ENCODE measurements around the gene SHANK3.
A peak's percentile ranks its signal among the peaks of the same experiment; 100 is the strongest.

The SHANK3 gene

GRCh38 chr22:50684986-50685385 lies 12.4 kb downstream of the SHANK3 start:
- Histone ChIP-seq H3K36me3 (ENCODE audit: control insufficient read depth in 4 of 4, insufficient read depth in 4 of 4, low read length in 3 of 4) (peaks cover 0 to 52% (median 41%) of the 10 kb centered on the region in 4 experiments), H3K27ac (ENCODE audit: insufficient read depth in 1 of 2, low read depth in 1 of 2, low read length in 2 of 2, poor library complexity in 1 of 2, severe bottlenecking in 2 of 2) (no peak overlapping the region), H3K4me1 (ENCODE audit: control extremely low read depth in 1 of 4, control insufficient read depth in 4 of 4, insufficient read depth in 4 of 4, low read length in 3 of 4) (peaks cover 0 to 23% (median 16%) of the 10 kb centered on the region in 4 experiments), H3K4me3 (ENCODE audit: control insufficient read depth in 1 of 7, extremely low read depth in 1 of 7, insufficient read depth in 4 of 7, low read depth in 2 of 7, low read length in 6 of 7) (no peak overlapping the region), H3K9me3 (ENCODE audit: control extremely low read depth in 1 of 5, control insufficient read depth in 4 of 5, insufficient read depth in 2 of 5, low read depth in 1 of 5, low read length in 4 of 5) (peaks cover 0 to 3% (median 0%) of the 10 kb centered on the region in 5 experiments), H3K27me3 (replicated peaks in 2 of 5; ENCODE audit: control insufficient read depth in 4 of 5, insufficient read depth in 5 of 5, low read length in 4 of 5) (no peaks in the 10 kb centered on the region)
- WGBS (ENCODE audit: insufficient coverage) = 87% methylated on average over 7 of the region's 10 CpGs
- CTCF ChIA-PET = interaction anchor here (0.7 to 1.1 kb wide), 2 partner anchors 12 to 43 kb away, joined by 4 read pairs; partner anchors contain the start of gene SHANK3
- DNase-seq = no peak
- POLR2A ChIA-PET = no interaction called here

- Histone ChIP-seq H3K4me1 (ENCODE audit: control extremely low read depth in 1 of 4, control insufficient read depth in 4 of 4, insufficient read depth in 4 of 4, low read length in 3 of 4) (peaks cover 0 to 36% (median 19%) of the 10 kb centered on the region in 4 experiments), H3K4me3 (ENCODE audit: control insufficient read depth in 1 of 7, extremely low read depth in 1 of 7, insufficient read depth in 4 of 7, low read depth in 2 of 7, low read length in 6 of 7) (peak overlapping the region in 2 of 7 experiments; percentile 32 to 34), H3K27me3 (replicated peaks in 2 of 5; ENCODE audit: control insufficient read depth in 4 of 5, insufficient read depth in 5 of 5, low read length in 4 of 5) (no peaks in the 10 kb centered on the region), H3K36me3 (ENCODE audit: control insufficient read depth in 4 of 4, insufficient read depth in 4 of 4, low read length in 3 of 4) (peaks cover 0 to 46% (median 39%) of the 10 kb centered on the region in 4 experiments), H3K27ac (ENCODE audit: insufficient read depth in 1 of 2, low read depth in 1 of 2, low read length in 2 of 2, poor library complexity in 1 of 2, severe bottlenecking in 2 of 2) (peak overlapping the region in 1 of 2 experiments; percentile 66), H3K9me3 (ENCODE audit: control extremely low read depth in 1 of 5, control insufficient read depth in 4 of 5, insufficient read depth in 2 of 5, low read depth in 1 of 5, low read length in 4 of 5) (peaks cover 0 to 3% (median 0%) of the 10 kb centered on the region in 5 experiments)
- POLR2A ChIA-PET = no interaction called here
- 62% methylated on average over 8 of the region's 9 CpGs for WGBS (ENCODE audit: insufficient coverage)
- CTCF ChIA-PET = interaction anchor here (0.9 to 1.0 kb wide), 2 partner anchors 10 to 15 kb away, joined by 3 to 4 read pairs; no protein-coding TSS in a partner anchor
- no peak for DNase-seq
Observed at GRCh38 chr22:50686794-50687193, 14.2 kb downstream of the SHANK3 start.

DNA sequence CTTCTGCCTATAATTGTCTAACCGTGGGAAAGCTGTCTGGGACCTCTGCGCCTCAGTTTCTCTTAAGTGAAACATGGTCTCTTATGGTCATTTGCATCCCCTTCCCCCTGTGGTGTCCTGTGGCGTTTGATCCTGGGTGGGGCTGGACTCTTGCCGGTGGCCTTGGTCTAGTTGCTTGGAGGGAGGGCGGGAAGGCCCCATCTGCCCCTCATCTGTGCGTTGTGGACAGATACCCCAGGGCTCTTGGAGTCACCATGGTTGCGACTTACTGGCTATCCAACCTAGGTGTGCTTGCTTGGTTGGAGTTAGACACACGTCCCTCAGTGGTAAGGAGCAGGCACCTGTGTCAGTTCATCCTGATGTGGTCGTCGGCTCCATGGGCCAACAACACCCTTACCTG lies 15.2 kb downstream of the SHANK3 start:
- ChIA-PET CTCF (interaction anchor here (1.0 kb wide), 1 partner anchor 14 kb away, joined by 4 read pairs; no protein-coding TSS in a partner anchor), POLR2A (interaction anchor here (0.6 to 0.7 kb wide), 2 partner anchors 32 to 55 kb away, joined by 3 read pairs; no protein-coding TSS in a partner anchor)
- peaks cover 0 to 42% (median 20%) of the 10 kb centered on the region in 4 experiments for H3K4me1 ChIP-seq (ENCODE audit: control extremely low read depth in 1 of 4, control insufficient read depth in 4 of 4, insufficient read depth in 4 of 4, low read length in 3 of 4)
- WGBS (ENCODE audit: insufficient coverage) = 95% methylated on average over 7 of the region's 10 CpGs
- peaks cover 0 to 3% (median 0%) of the 10 kb centered on the region in 5 experiments for H3K9me3 ChIP-seq (ENCODE audit: control extremely low read depth in 1 of 5, control insufficient read depth in 4 of 5, insufficient read depth in 2 of 5, low read depth in 1 of 5, low read length in 4 of 5)
- peaks cover 0 to 46% (median 37%) of the 10 kb centered on the region in 4 experiments for H3K36me3 ChIP-seq (ENCODE audit: control insufficient read depth in 4 of 4, insufficient read depth in 4 of 4, low read length in 3 of 4)
- H3K27me3 ChIP-seq (replicated peaks in 2 of 5; ENCODE audit: control insufficient read depth in 4 of 5, insufficient read depth in 5 of 5, low read length in 4 of 5) = no peaks in the 10 kb centered on the region
- H3K4me3 ChIP-seq (ENCODE audit: control insufficient read depth in 1 of 7, extremely low read depth in 1 of 7, insufficient read depth in 4 of 7, low read depth in 2 of 7, low read length in 6 of 7) = no peak overlapping the region
- no peak for DNase-seq
- H3K27ac ChIP-seq (ENCODE audit: insufficient read depth in 1 of 2, low read depth in 1 of 2, low read length in 2 of 2, poor library complexity in 1 of 2, severe bottlenecking in 2 of 2) = no peak overlapping the region

GRCh38 chr22:50688448-50688847 lies 15.8 kb downstream of the SHANK3 start:
- peaks cover 0 to 3% (median 0%) of the 10 kb centered on the region in 5 experiments for H3K9me3 ChIP-seq (ENCODE audit: control extremely low read depth in 1 of 5, control insufficient read depth in 4 of 5, insufficient read depth in 2 of 5, low read depth in 1 of 5, low read length in 4 of 5)
- H3K36me3 ChIP-seq (ENCODE audit: control insufficient read depth in 4 of 4, insufficient read depth in 4 of 4, low read length in 3 of 4) = peaks cover 0 to 45% (median 33%) of the 10 kb centered on the region in 4 experiments
- peaks cover 0 to 42% (median 20%) of the 10 kb centered on the region in 4 experiments for H3K4me1 ChIP-seq (ENCODE audit: control extremely low read depth in 1 of 4, control insufficient read depth in 4 of 4, insufficient read depth in 4 of 4, low read length in 3 of 4)
- no peak overlapping the region for H3K27ac ChIP-seq (ENCODE audit: insufficient read depth in 1 of 2, low read depth in 1 of 2, low read length in 2 of 2, poor library complexity in 1 of 2, severe bottlenecking in 2 of 2)
- CTCF ChIA-PET = no interaction called here
- WGBS (ENCODE audit: insufficient coverage) = 77% methylated on average over 4 of the region's 5 CpGs
- POLR2A ChIA-PET = interaction anchor here (0.6 kb wide), 1 partner anchor 33 kb away, joined by 3 read pairs; no protein-coding TSS in a partner anchor
- H3K27me3 ChIP-seq (replicated peaks in 2 of 5; ENCODE audit: control insufficient read depth in 4 of 5, insufficient read depth in 5 of 5, low read length in 4 of 5) = no peaks in the 10 kb centered on the region
- H3K4me3 ChIP-seq (ENCODE audit: control insufficient read depth in 1 of 7, extremely low read depth in 1 of 7, insufficient read depth in 4 of 7, low read depth in 2 of 7, low read length in 6 of 7) = no peak overlapping the region
- DNase-seq = no peak

DNA sequence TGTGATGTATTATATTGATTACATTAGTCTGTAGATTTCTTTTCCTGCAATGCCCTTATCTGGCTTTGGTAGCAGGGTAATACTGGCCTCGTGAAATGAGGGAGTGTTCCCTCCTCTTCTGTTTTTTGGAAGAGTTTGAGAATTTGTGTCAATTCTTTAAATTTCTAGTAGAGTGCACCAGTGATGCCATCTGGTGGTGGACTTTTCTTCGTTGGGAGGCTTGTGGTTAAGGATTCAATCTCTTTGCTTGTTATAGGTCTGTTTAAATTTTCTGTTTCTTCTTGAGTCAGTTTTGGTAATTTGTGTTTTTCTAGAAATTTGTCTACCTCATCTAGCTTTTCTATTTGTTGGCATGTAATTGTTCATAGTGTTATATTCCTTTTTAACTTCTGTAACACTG lies 18.9 kb downstream of the SHANK3 start:
- H3K27me3 ChIP-seq (replicated peaks in 2 of 5; ENCODE audit: control insufficient read depth in 4 of 5, insufficient read depth in 5 of 5, low read length in 4 of 5) = no peaks in the 10 kb centered on the region
- H3K9me3 ChIP-seq (ENCODE audit: control extremely low read depth in 1 of 5, control insufficient read depth in 4 of 5, insufficient read depth in 2 of 5, low read depth in 1 of 5, low read length in 4 of 5) = peaks cover 0 to 3% (median 0%) of the 10 kb centered on the region in 5 experiments
- no peak overlapping the region for H3K4me3 ChIP-seq (ENCODE audit: control insufficient read depth in 1 of 7, extremely low read depth in 1 of 7, insufficient read depth in 4 of 7, low read depth in 2 of 7, low read length in 6 of 7)
- CTCF ChIA-PET = interaction anchor here (1.0 to 2.9 kb wide), 14 partner anchors 10 to 115 kb away, joined by 3 to 22 read pairs (median 4); partner anchors contain the start of genes ARSA and SHANK3
- H3K27ac ChIP-seq (ENCODE audit: insufficient read depth in 1 of 2, low read depth in 1 of 2, low read length in 2 of 2, poor library complexity in 1 of 2, severe bottlenecking in 2 of 2) = no peak overlapping the region
- 13% methylated on average over 1 of the region's 2 CpGs for WGBS (ENCODE audit: insufficient coverage)
- DNase-seq = peak; percentile 61 to 83 (median 76)
- POLR2A ChIA-PET = no interaction called here
- peaks cover 0 to 34% (median 18%) of the 10 kb centered on the region in 4 experiments for H3K4me1 ChIP-seq (ENCODE audit: control extremely low read depth in 1 of 4, control insufficient read depth in 4 of 4, insufficient read depth in 4 of 4, low read length in 3 of 4)
- peaks cover 10 to 59% (median 44%) of the 10 kb centered on the region in 4 experiments for H3K36me3 ChIP-seq (ENCODE audit: control insufficient read depth in 4 of 4, insufficient read depth in 4 of 4, low read length in 3 of 4)

DNA sequence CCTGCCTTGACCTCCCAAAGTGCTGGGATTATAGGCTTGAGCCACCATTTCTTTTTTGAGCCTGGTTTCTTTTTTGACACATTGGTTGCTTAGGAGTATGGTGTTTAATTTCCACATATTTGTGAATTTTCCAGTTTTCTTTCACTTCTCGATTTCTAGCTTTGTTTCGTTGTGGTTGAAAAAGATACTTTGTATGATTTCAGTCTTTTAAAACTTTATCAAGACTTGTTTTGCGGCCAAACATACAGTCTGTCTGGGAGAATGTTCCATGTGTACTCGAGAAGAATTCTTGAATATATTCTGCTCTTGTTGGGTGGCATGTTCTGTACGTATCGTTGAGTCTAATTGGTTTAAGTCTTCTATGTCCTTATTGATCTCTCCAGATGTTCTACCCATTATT lies 20.8 kb downstream of the SHANK3 start:
- H3K9me3 ChIP-seq (ENCODE audit: control extremely low read depth in 1 of 5, control insufficient read depth in 4 of 5, insufficient read depth in 2 of 5, low read depth in 1 of 5, low read length in 4 of 5) = peaks cover 0 to 3% (median 0%) of the 10 kb centered on the region in 5 experiments
- H3K27me3 ChIP-seq (replicated peaks in 2 of 5; ENCODE audit: control insufficient read depth in 4 of 5, insufficient read depth in 5 of 5, low read length in 4 of 5) = no peaks in the 10 kb centered on the region
- H3K27ac ChIP-seq (ENCODE audit: insufficient read depth in 1 of 2, low read depth in 1 of 2, low read length in 2 of 2, poor library complexity in 1 of 2, severe bottlenecking in 2 of 2) = no peak overlapping the region
- ChIA-PET POLR2A (no interaction called here), CTCF (interaction anchor here (0.7 to 1.9 kb wide), 4 partner anchors 10 to 119 kb away, joined by 3 to 4 read pairs (median 4); no protein-coding TSS in a partner anchor)
- no peak overlapping the region for H3K4me3 ChIP-seq (ENCODE audit: control insufficient read depth in 1 of 7, extremely low read depth in 1 of 7, insufficient read depth in 4 of 7, low read depth in 2 of 7, low read length in 6 of 7)
- WGBS (ENCODE audit: insufficient coverage) = no CpG with 5 or more reads among the region's 6 CpGs
- peaks cover 0 to 20% (median 4%) of the 10 kb centered on the region in 4 experiments for H3K4me1 ChIP-seq (ENCODE audit: control extremely low read depth in 1 of 4, control insufficient read depth in 4 of 4, insufficient read depth in 4 of 4, low read length in 3 of 4)
- no peak for DNase-seq
- peaks cover 10 to 65% (median 46%) of the 10 kb centered on the region in 4 experiments for H3K36me3 ChIP-seq (ENCODE audit: control insufficient read depth in 4 of 4, insufficient read depth in 4 of 4, low read length in 3 of 4)

- POLR2A ChIA-PET = no interaction called here
- Histone ChIP-seq H3K4me3 (ENCODE audit: control insufficient read depth in 1 of 7, extremely low read depth in 1 of 7, insufficient read depth in 4 of 7, low read depth in 2 of 7, low read length in 6 of 7) (no peak overlapping the region), H3K27me3 (replicated peaks in 2 of 5; ENCODE audit: control insufficient read depth in 4 of 5, insufficient read depth in 5 of 5, low read length in 4 of 5) (no peaks in the 10 kb centered on the region), H3K4me1 (ENCODE audit: control extremely low read depth in 1 of 4, control insufficient read depth in 4 of 4, insufficient read depth in 4 of 4, low read length in 3 of 4) (peaks cover 0 to 20% (median 4%) of the 10 kb centered on the region in 4 experiments), H3K9me3 (ENCODE audit: control extremely low read depth in 1 of 5, control insufficient read depth in 4 of 5, insufficient read depth in 2 of 5, low read depth in 1 of 5, low read length in 4 of 5) (peaks cover 0 to 3% (median 0%) of the 10 kb centered on the region in 5 experiments), H3K36me3 (ENCODE audit: control insufficient read depth in 4 of 4, insufficient read depth in 4 of 4, low read length in 3 of 4) (peaks cover 10 to 66% (median 45%) of the 10 kb centered on the region in 4 experiments), H3K27ac (ENCODE audit: insufficient read depth in 1 of 2, low read depth in 1 of 2, low read length in 2 of 2, poor library complexity in 1 of 2, severe bottlenecking in 2 of 2) (no peak overlapping the region)
- DNase-seq = peak in 1 of 3 donors; percentile 22
- 100% methylated on average over 2 of the region's 3 CpGs for WGBS (ENCODE audit: insufficient coverage)
- CTCF ChIA-PET = interaction anchor here (1.0 to 1.9 kb wide), 5 partner anchors 9 to 119 kb away, joined by 3 to 4 read pairs (median 3); no protein-coding TSS in a partner anchor
Observed at GRCh38 chr22:50694099-50694605, 21.5 kb downstream of the SHANK3 start.
